Effector memory CD4-positive, alpha-beta T cell (primary cell): ENCODE measurements around the gene ANKS1B.
"Not testable (repeated sequence)": the region's sequence is repeated elsewhere in the genome, so short reads cannot be mapped to it uniquely, and the experiment has no call there.

Experiments used
- DNase-seq, 3 donors: peaks; one replicate each; pipeline ENCODE4 v3.0.0-alpha.2; 2020
- H3K27ac ChIP-seq: 2 replicates; pipeline ENCODE4 v1.7.0; 2013; ENCODE audit warnings: mild to moderate bottlenecking, low read length, moderate library complexity; ENCODE audit not compliant: insufficient read depth, poor library complexity, severe bottlenecking
- H3K27me3 ChIP-seq: replicated peaks from 2 replicates; pipeline ENCODE4 v1.7.0; 2013; ENCODE audit warnings: mild to moderate bottlenecking, low read length; ENCODE audit not compliant: insufficient read depth, control insufficient read depth, poor library complexity, severe bottlenecking
- H3K36me3 ChIP-seq: 2 replicates; pipeline ENCODE4 v1.7.0; 2013; ENCODE audit warnings: mild to moderate bottlenecking, low read length, moderate library complexity; ENCODE audit not compliant: control insufficient read depth, insufficient read depth
- H3K4me1 ChIP-seq: 2 replicates; pipeline ENCODE4 v1.7.0; 2013; ENCODE audit warnings: low read length, mild to moderate bottlenecking; ENCODE audit not compliant: control insufficient read depth, insufficient read depth, poor library complexity, severe bottlenecking
- H3K4me3 ChIP-seq: 2 replicates; pipeline ENCODE4 v1.7.0; 2013; ENCODE audit warnings: low read length, low read depth, mild to moderate bottlenecking; ENCODE audit not compliant: insufficient read depth, poor library complexity, severe bottlenecking
- H3K9me3 ChIP-seq: 2 replicates; pipeline ENCODE4 v1.7.0; 2013; ENCODE audit warnings: mild to moderate bottlenecking, low read length, moderate library complexity; ENCODE audit not compliant: control insufficient read depth
- total RNA-seq, 3 donors: gene quantifications; one replicate each; lab custom pipeline; 2026; lab: John Stamatoyannopoulos, UW

The ANKS1B gene
- total RNA-seq = 0.17 to 0.61 (median 0.19) reads per million in 3 donors

- H3K4me3 ChIP-seq = no peak within 1 kb of the TSS
- H3K27me3 ChIP-seq = peaks cover 6% of the 10 kb centered on the region
- peaks cover 3% of the 10 kb centered on the region for H3K4me1 ChIP-seq
- no peak within 1 kb of the TSS for H3K27ac ChIP-seq
- no peaks in the 10 kb centered on the region for H3K9me3 ChIP-seq
- no peaks in the 10 kb centered on the region for H3K36me3 ChIP-seq
- no peak for DNase-seq
Measured at GRCh38 chr12:99984271-99985128, at the start of gene ANKS1B. Gene ANKS1B (minus strand): TSS chr12:99984936. CDS start chr12:99984237, 699 bp downstream.

- Histone ChIP-seq H3K27me3 (no peaks in the 10 kb centered on the region), H3K9me3 (no peaks in the 10 kb centered on the region), H3K27ac (no peak overlapping the region), H3K4me3 (no peak overlapping the region), H3K4me1 (no peaks in the 10 kb centered on the region), H3K36me3 (no peaks in the 10 kb centered on the region)
- no peak for DNase-seq
Measured at GRCh38 chr12:100031836-100032235, 47.1 kb upstream of the ANKS1B start.

- Histone ChIP-seq H3K27me3 (no peaks in the 10 kb centered on the region), H3K27ac (no peak overlapping the region), H3K36me3 (no peaks in the 10 kb centered on the region), H3K9me3 (no peaks in the 10 kb centered on the region), H3K4me3 (no peak overlapping the region), H3K4me1 (no peaks in the 10 kb centered on the region)
- no peak for DNase-seq
Measured at GRCh38 chr12:100027671-100028070, 42.9 kb upstream of the ANKS1B start.

GRCh38 chr12:100026241-100026640, 41.5 kb upstream of the ANKS1B start:
- no peak overlapping the region for H3K4me3 ChIP-seq
- no peaks in the 10 kb centered on the region for H3K4me1 ChIP-seq
- H3K27me3 ChIP-seq = no peaks in the 10 kb centered on the region
- H3K36me3 ChIP-seq = no peaks in the 10 kb centered on the region
- no peaks in the 10 kb centered on the region for H3K9me3 ChIP-seq
- no peak overlapping the region for H3K27ac ChIP-seq
- no peak for DNase-seq

- Histone ChIP-seq H3K4me1 (no peaks in the 10 kb centered on the region), H3K9me3 (no peaks in the 10 kb centered on the region), H3K27me3 (no peaks in the 10 kb centered on the region), H3K27ac (no peak overlapping the region), H3K36me3 (no peaks in the 10 kb centered on the region), H3K4me3 (no peak overlapping the region)
- no peak for DNase-seq
Measured at GRCh38 chr12:100024974-100025555, 40.3 kb upstream of the ANKS1B start.

- Histone ChIP-seq H3K4me1 (no peaks in the 10 kb centered on the region), H3K4me3 (no peak overlapping the region), H3K27ac (no peak overlapping the region), H3K36me3 (no peaks in the 10 kb centered on the region), H3K9me3 (no peaks in the 10 kb centered on the region), H3K27me3 (no peaks in the 10 kb centered on the region)
- DNase-seq = no peak
Measured at GRCh38 chr12:100020370-100020769, 35.6 kb upstream of the ANKS1B start.

GRCh38 chr12:100017056-100017455, 32.3 kb upstream of the ANKS1B start:
- no peak overlapping the region for H3K4me3 ChIP-seq
- H3K27ac ChIP-seq = no peak overlapping the region
- H3K27me3 ChIP-seq = no peaks in the 10 kb centered on the region
- DNase-seq = no peak
- H3K9me3 ChIP-seq = no peaks in the 10 kb centered on the region
- H3K36me3 ChIP-seq = no peaks in the 10 kb centered on the region
- no peaks in the 10 kb centered on the region for H3K4me1 ChIP-seq

GRCh38 chr12:100016304-100016703, 31.6 kb upstream of the ANKS1B start:
- H3K4me3 ChIP-seq, H3K27ac ChIP-seq: not testable (repeated sequence)

GRCh38 chr12:100005846-100006245, 21.1 kb upstream of the ANKS1B start:
- H3K4me3 ChIP-seq, H3K27ac ChIP-seq, H3K4me1 ChIP-seq, DNase-seq, H3K9me3 ChIP-seq, H3K27me3 ChIP-seq, H3K36me3 ChIP-seq: not testable (repeated sequence)

More at GRCh38 chr12:100016304-100016703, 31.6 kb upstream of the ANKS1B start:
- not testable (repeated sequence) for H3K4me1 ChIP-seq, H3K27me3 ChIP-seq, H3K36me3 ChIP-seq, DNase-seq, H3K9me3 ChIP-seq

GRCh38 chr12:99997806-99998205, 13.1 kb upstream of the ANKS1B start:
- DNase-seq = no peak
- Histone ChIP-seq H3K36me3 (no peaks in the 10 kb centered on the region), H3K4me1 (no peaks in the 10 kb centered on the region), H3K4me3 (no peak overlapping the region), H3K27ac (no peak overlapping the region), H3K9me3 (no peaks in the 10 kb centered on the region), H3K27me3 (no peaks in the 10 kb centered on the region)
